Mesodermal cell (in vitro differentiated cells): ENCODE data around the gene CPO.
"Not testable (repeated sequence)": the region's sequence is repeated elsewhere in the genome, so short reads cannot be mapped to it uniquely, and the experiment has no call there.

Source experiments
- H3K27ac ChIP-seq: 2 replicates; pipeline ENCODE4 v1.7.0; 2013; ENCODE audit warnings: mild to moderate bottlenecking, low read depth, low read length, moderate library complexity; ENCODE audit not compliant: severe bottlenecking
- H3K36me3 ChIP-seq: 2 replicates; pipeline ENCODE4 v1.7.1; 2013; ENCODE audit warnings: mild to moderate bottlenecking, low read length, moderate library complexity; ENCODE audit not compliant: control insufficient read depth, insufficient read depth
- H3K4me1 ChIP-seq: one replicate; pipeline ENCODE4 v1.7.1; 2013; ENCODE audit warnings: mild to moderate bottlenecking, low read length; ENCODE audit not compliant: insufficient read depth, control insufficient read depth, poor library complexity, severe bottlenecking
- H3K4me3 ChIP-seq: 2 replicates; pipeline ENCODE4 v1.7.0; 2013; ENCODE audit warnings: low read length, control low read depth, mild to moderate bottlenecking; ENCODE audit not compliant: insufficient read depth, poor library complexity, severe bottlenecking; ENCODE audit errors: extremely low read depth
- H3K9me3 ChIP-seq: 2 replicates; pipeline ENCODE4 v1.7.1; 2013; ENCODE audit warnings: mild to moderate bottlenecking, low read length, moderate library complexity; ENCODE audit not compliant: control insufficient read depth
- WGBS, 2 experiments: methylation state at CpG; one replicate each; pipeline ENCODE4 v1.1.5; 2013; ENCODE audit warnings: missing lambda C conversion rate in 2 of 2; ENCODE audit not compliant: insufficient coverage in 2 of 2; 5-methylcytosine and 5-hydroxymethylcytosine counted together

The CPO gene

GRCh38 chr2:206940546-206940945 is 1.2 kb downstream of the CPO start:
- H3K9me3 ChIP-seq = no peaks in the 10 kb centered on the region
- no peak overlapping the region for H3K4me3 ChIP-seq
- no peak overlapping the region for H3K27ac ChIP-seq
- no peaks in the 10 kb centered on the region for H3K4me1 ChIP-seq
- no peaks in the 10 kb centered on the region for H3K36me3 ChIP-seq

- 100% methylated on average over 1 of the region's 2 CpGs; no CpG with 5 or more reads in 1 of the 2 experiments for WGBS, 2 experiments
- H3K4me1 ChIP-seq = no peaks in the 10 kb centered on the region
These were observed 3.5 kb downstream of the CPO start for GRCh38 chr2:206942592-206943478.

GRCh38 chr2:206953404-206953803 is 14.1 kb downstream of the CPO start:
- WGBS, 2 experiments = 94 to 100% methylated on average over 1 to 2 of the region's 2 CpGs
- peaks cover 23% of the 10 kb centered on the region for H3K9me3 ChIP-seq
- not testable (repeated sequence) for H3K4me1 ChIP-seq, H3K4me3 ChIP-seq, H3K36me3 ChIP-seq, H3K27ac ChIP-seq

More at GRCh38 chr2:206942592-206943478, 3.5 kb downstream of the CPO start:
- Histone ChIP-seq H3K9me3 (no peaks in the 10 kb centered on the region), H3K36me3 (no peaks in the 10 kb centered on the region), H3K27ac (no peak overlapping the region), H3K4me3 (no peak overlapping the region)

- Histone ChIP-seq H3K4me1 (peaks cover 4% of the 10 kb centered on the region), H3K27ac (no peak overlapping the region), H3K36me3 (no peaks in the 10 kb centered on the region), H3K9me3 (peaks cover 23% of the 10 kb centered on the region), H3K4me3 (no peak overlapping the region)
These were observed 15.9 kb downstream of the CPO start for GRCh38 chr2:206955253-206955652.

GRCh38 chr2:206958261-206958660 is 18.9 kb downstream of the CPO start:
- Histone ChIP-seq H3K9me3 (peaks cover 14% of the 10 kb centered on the region), H3K36me3 (no peaks in the 10 kb centered on the region), H3K27ac (no peak overlapping the region), H3K4me3 (no peak overlapping the region), H3K4me1 (peaks cover 4% of the 10 kb centered on the region)
- 85% methylated on average over 2 of the region's 3 CpGs for WGBS, 2 experiments

GRCh38 chr2:206962966-206963365 is 23.6 kb downstream of the CPO start:
- H3K4me3 ChIP-seq = no peak overlapping the region
- H3K4me1 ChIP-seq = no peaks in the 10 kb centered on the region
- H3K36me3 ChIP-seq = no peaks in the 10 kb centered on the region
- WGBS, 2 experiments = 90 to 100% methylated on average over 1 to 2 of the region's 4 CpGs
- no peaks in the 10 kb centered on the region for H3K9me3 ChIP-seq
- H3K27ac ChIP-seq = no peak overlapping the region

- Histone ChIP-seq H3K4me3 (no peak overlapping the region), H3K9me3 (no peaks in the 10 kb centered on the region), H3K4me1 (no peaks in the 10 kb centered on the region), H3K27ac (no peak overlapping the region), H3K36me3 (no peaks in the 10 kb centered on the region)
- 83 to 96% methylated on average over 4 of the region's 7 CpGs for WGBS, 2 experiments
These were observed 29.1 kb downstream of the CPO start for GRCh38 chr2:206968134-206969086.

GRCh38 chr2:206969192-206969591 is 29.9 kb downstream of the CPO start:
- Histone ChIP-seq H3K36me3 (no peaks in the 10 kb centered on the region), H3K4me1 (no peaks in the 10 kb centered on the region), H3K4me3 (no peak overlapping the region), H3K9me3 (no peaks in the 10 kb centered on the region), H3K27ac (no peak overlapping the region)
- WGBS, 2 experiments = 94% methylated on average over 2 to 4 of the region's 6 CpGs

GRCh38 chr2:206970589-206971360 is 31.5 kb downstream of the CPO start:
- Histone ChIP-seq H3K36me3 (no peaks in the 10 kb centered on the region), H3K4me1 (no peaks in the 10 kb centered on the region), H3K9me3 (no peaks in the 10 kb centered on the region), H3K27ac (no peak overlapping the region), H3K4me3 (no peak overlapping the region)
- 81 to 88% methylated on average over 2 to 6 of the region's 7 CpGs for WGBS, 2 experiments

GRCh38 chr2:206971805-206972204 is 32.5 kb downstream of the CPO start:
- no peak overlapping the region for H3K27ac ChIP-seq
- no peaks in the 10 kb centered on the region for H3K9me3 ChIP-seq
- no peaks in the 10 kb centered on the region for H3K36me3 ChIP-seq
- no peak overlapping the region for H3K4me3 ChIP-seq
- WGBS, 2 experiments = 86% methylated on average over 3 of the region's 3 CpGs; no CpG with 5 or more reads in 1 of the 2 experiments
- H3K4me1 ChIP-seq = no peaks in the 10 kb centered on the region
